RWPE2 (cell line): ENCODE data around the gene ZGPAT.

Experiments used
- ATAC-seq: fragments of 200-7000 bp; cut with Tn5 transposase; 3 replicates; pipeline ENCODE4 v1.9.1; 2021; ENCODE audit warnings: low read depth
- DNase-seq: peaks from one replicate; pipeline ENCODE4 v3.0.0-alpha.2; 2020; ENCODE audit warnings: low spot score
- H3K27ac ChIP-seq: fragments of 450-650 bp; 2 replicates; pipeline ENCODE4 v1.5.1; 2017; ENCODE audit warnings: mild to moderate bottlenecking; ENCODE audit not compliant: poor library complexity, severe bottlenecking
- H3K27me3 ChIP-seq: fragments of 250-450 bp; sonication (Bioruptor Pico); 2 replicates; pipeline ENCODE4 v1.5.1; 2021; ENCODE audit warnings: mild to moderate bottlenecking, moderate library complexity; ENCODE audit not compliant: insufficient read depth, poor library complexity, severe bottlenecking
- H3K36me3 ChIP-seq: fragments of 250-450 bp; sonication (Bioruptor Pico); 2 replicates; pipeline ENCODE4 v1.5.1; 2020; ENCODE audit warnings: low read depth, mild to moderate bottlenecking, moderate library complexity
- H3K4me1 ChIP-seq: fragments of 250-450 bp; sonication (Bioruptor Pico); 2 replicates; pipeline ENCODE4 v1.5.1; 2021; ENCODE audit warnings: mild to moderate bottlenecking, moderate library complexity; ENCODE audit not compliant: insufficient read depth, poor library complexity, severe bottlenecking
- H3K4me3 ChIP-seq: fragments of 250-450 bp; sonication (Bioruptor Pico); 2 replicates; pipeline ENCODE4 v1.5.1; 2021; ENCODE audit warnings: mild to moderate bottlenecking, moderate library complexity; ENCODE audit not compliant: severe bottlenecking
- H3K9me3 ChIP-seq: fragments of 250-450 bp; sonication (Bioruptor Pico); 2 replicates; pipeline ENCODE4 v1.5.1; 2021; ENCODE audit warnings: mild to moderate bottlenecking, moderate library complexity; ENCODE audit not compliant: severe bottlenecking
- CTCF ChIP-seq: fragments of 450-650 bp; IDR thresholded peaks from one replicate; pipeline ENCODE4 v1.5.1; 2017; ENCODE audit warnings: mild to moderate bottlenecking, moderate library complexity; ENCODE audit not compliant: poor library complexity, severe bottlenecking

ZGPAT gene

GRCh38 chr20:63738687-63739129 lies 30.9 kb downstream of the ZGPAT start:
- Histone ChIP-seq H3K4me1 (peaks cover 4% of the 10 kb centered on the region), H3K36me3 (peaks cover 42% of the 10 kb centered on the region), H3K9me3 (no peaks in the 10 kb centered on the region), H3K27me3 (no peaks in the 10 kb centered on the region), H3K4me3 (no peak overlapping the region), H3K27ac (peak overlapping the region; percentile 96)
- no peak for ATAC-seq
- TF ChIP-seq CTCF, result no peak
- no peak for DNase-seq

GRCh38 chr20:63739130-63740069 lies 31.6 kb downstream of the ZGPAT start, which contains the start of gene SLC2A4RG:
Gene SLC2A4RG (plus strand): TSS chr20:63739776. CDS start chr20:63739913, 137 bp downstream.
- ATAC-seq, result peak; percentile 56
- peaks cover 43% of the 10 kb centered on the region for H3K36me3 ChIP-seq
- peak within 1 kb of the TSS; percentile 79 for H3K4me3 ChIP-seq
- no peak for TF ChIP-seq CTCF
- peak; percentile 89 for DNase-seq
- no peaks in the 10 kb centered on the region for H3K27me3 ChIP-seq
- peaks cover 4% of the 10 kb centered on the region for H3K4me1 ChIP-seq
- no peaks in the 10 kb centered on the region for H3K9me3 ChIP-seq
- H3K27ac ChIP-seq, result peak within 1 kb of the TSS; percentile 96

- Histone ChIP-seq H3K9me3 (no peaks in the 10 kb centered on the region), H3K4me1 (peaks cover 4% of the 10 kb centered on the region), H3K4me3 (peak overlapping the region; percentile 79), H3K27me3 (no peaks in the 10 kb centered on the region), H3K36me3 (peaks cover 41% of the 10 kb centered on the region), H3K27ac (peak overlapping the region; percentile 96)
- TF ChIP-seq CTCF, result no peak
- DNase-seq (peak; percentile 86), ATAC-seq (peak; percentile 1)
Measured at GRCh38 chr20:63740070-63740626, 32.3 kb downstream of the ZGPAT start.

- Histone ChIP-seq H3K4me1 (peaks cover 4% of the 10 kb centered on the region), H3K27me3 (no peaks in the 10 kb centered on the region), H3K27ac (peak overlapping the region; percentile 96), H3K36me3 (peaks cover 35% of the 10 kb centered on the region), H3K4me3 (peak overlapping the region; percentile 79), H3K9me3 (no peaks in the 10 kb centered on the region)
- DNase-seq (peak; percentile 98), ATAC-seq (peak; percentile 69)
- peak; percentile 36 for TF ChIP-seq CTCF
Measured at GRCh38 chr20:63740627-63741353, 33.0 kb downstream of the ZGPAT start.
